HepG2 (cell line): ENCODE data around the gene MTHFD1L. TPM values are rescaled to one million over a fixed set of nuclear protein-coding genes. Genes with fewer than 3 reads are reported as not detected.

ENCODE experiments used
- ISL2 ChIP-seq: sonication (generic); formaldehyde crosslinking; IDR thresholded peaks from 2 replicates; pipeline ENCODE4 v1.5.0; 2020; ENCODE audit warnings: missing genetic modification reagents
- SSRP1 ChIP-seq: IDR thresholded peaks from 2 replicates; pipeline ENCODE4 v1.6.1; 2016; ENCODE audit warnings: control low read depth
- YY1 ChIP-seq: IDR thresholded peaks from 2 replicates; pipeline ENCODE4 v1.6.1; 2011; ENCODE audit warnings: low read length, low read depth, moderate library complexity, mild to moderate bottlenecking; ENCODE audit not compliant: insufficient read depth, insufficient replicate concordance
- ZNF850 ChIP-seq: sonication (generic); formaldehyde crosslinking; conservative IDR thresholded peaks from 2 replicates; pipeline ENCODE4 v1.9.0; 2021; ENCODE audit warnings: mild to moderate bottlenecking, missing genetic modification reagents
- polyA plus RNA-seq, 8 experiments: library from polyadenylated mRNA; depleted of rRNA in 3 of 8; stranded (reverse) in 7 of 8; unstranded in 1 of 8; fragments of >200 nt; fragmentation: Illumina TruSeq in 4 of 8; extraction: Trizol in 4 of 8; gene quantifications; 2 replicates each; pipeline versions ENCODE4 v1.2.1 to v1.2.3, GENCODE V29; 2011 to 2016; ENCODE audit warnings: low read depth in 4 of 8, missing spikeins in 1 of 8, mixed read lengths in 1 of 8; ENCODE audit not compliant: insufficient read depth in 1 of 8
- total RNA-seq, 5 experiments: library from RNA; depleted of rRNA; stranded (reverse); fragments of >200 nt; fragmentation: Illumina TruSeq; extraction: Trizol; gene quantifications; 2 replicates each; pipeline ENCODE4 v1.2.3, GENCODE V29; 2016; ENCODE audit warnings: low read depth in 1 of 5
- TF ChIP-seq, protein P1 (sequence below): sonication (generic); formaldehyde crosslinking; IDR thresholded peaks from 2 replicates; pipeline ENCODE4 v1.5.0; 2020; ENCODE audit warnings: missing genetic modification reagents
- TF ChIP-seq, protein P2 (sequence below): IDR thresholded peaks from 2 replicates; pipeline ENCODE4 v1.6.1; 2016; ENCODE audit warnings: low read depth, borderline replicate concordance
- TF ChIP-seq, protein P3 (sequence below): sonication (generic); formaldehyde crosslinking; IDR thresholded peaks from 2 replicates; pipeline ENCODE4 v1.4.0; 2020; ENCODE audit warnings: missing genetic modification reagents, borderline replicate concordance

Gene MTHFD1L
- total and polyA plus RNA-seq, 2 of the 13 experiments (the other 11 are each of a cell fraction or from before 2014, with no cell fraction given), result 24.0 to 39.6 TPM

DNA sequence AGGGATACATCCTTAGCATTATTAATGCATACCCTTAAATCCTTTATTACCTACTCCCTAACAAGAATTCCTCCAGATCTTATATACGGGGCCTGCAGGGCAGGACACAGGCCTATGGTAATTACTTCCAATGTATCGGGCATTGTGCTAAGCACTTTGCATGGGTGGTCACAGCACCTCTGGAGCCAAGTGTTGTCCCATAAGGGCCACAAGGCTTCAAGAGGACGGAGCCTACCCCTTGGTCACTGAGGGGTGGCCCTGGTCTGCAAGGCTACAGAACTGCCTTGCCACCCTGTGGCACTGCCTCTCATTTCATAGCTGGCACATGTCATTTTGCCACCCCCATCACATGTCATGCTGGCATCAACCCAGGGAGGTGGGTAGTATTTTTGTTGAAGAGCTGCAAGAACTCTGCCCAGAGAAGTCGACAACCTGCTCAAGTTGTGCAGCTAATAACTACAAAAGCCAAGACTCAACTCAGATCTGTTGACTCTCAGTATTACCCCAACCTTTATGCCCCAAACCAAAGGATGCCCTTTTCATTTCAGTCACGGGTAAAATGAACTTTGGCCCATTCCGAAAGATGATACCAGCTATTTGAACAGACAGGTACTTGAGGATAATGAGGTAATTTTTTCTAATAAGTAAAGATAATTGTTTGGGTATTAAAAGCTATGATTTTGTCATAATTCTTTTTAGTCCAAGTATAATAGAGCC lies 230.2 kb downstream of the MTHFD1L start (continued):
- TF ChIP-seq, protein P1, sequence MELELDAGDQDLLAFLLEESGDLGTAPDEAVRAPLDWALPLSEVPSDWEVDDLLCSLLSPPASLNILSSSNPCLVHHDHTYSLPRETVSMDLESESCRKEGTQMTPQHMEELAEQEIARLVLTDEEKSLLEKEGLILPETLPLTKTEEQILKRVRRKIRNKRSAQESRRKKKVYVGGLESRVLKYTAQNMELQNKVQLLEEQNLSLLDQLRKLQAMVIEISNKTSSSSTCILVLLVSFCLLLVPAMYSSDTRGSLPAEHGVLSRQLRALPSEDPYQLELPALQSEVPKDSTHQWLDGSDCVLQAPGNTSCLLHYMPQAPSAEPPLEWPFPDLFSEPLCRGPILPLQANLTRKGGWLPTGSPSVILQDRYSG (CRISPR knock-in tag), result no peak
- TF ChIP-seq, protein P2, sequence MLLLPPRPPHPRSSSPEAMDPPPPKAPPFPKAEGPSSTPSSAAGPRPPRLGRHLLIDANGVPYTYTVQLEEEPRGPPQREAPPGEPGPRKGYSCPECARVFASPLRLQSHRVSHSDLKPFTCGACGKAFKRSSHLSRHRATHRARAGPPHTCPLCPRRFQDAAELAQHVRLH (CRISPR knock-in tag), result no peak
- TF ChIP-seq ZNF850 (CRISPR knock-in tag) (no peak), ISL2 (CRISPR knock-in tag) (no peak), YY1 (no peak), SSRP1 (CRISPR knock-in tag) (no peak)
- TF ChIP-seq, protein P3, sequence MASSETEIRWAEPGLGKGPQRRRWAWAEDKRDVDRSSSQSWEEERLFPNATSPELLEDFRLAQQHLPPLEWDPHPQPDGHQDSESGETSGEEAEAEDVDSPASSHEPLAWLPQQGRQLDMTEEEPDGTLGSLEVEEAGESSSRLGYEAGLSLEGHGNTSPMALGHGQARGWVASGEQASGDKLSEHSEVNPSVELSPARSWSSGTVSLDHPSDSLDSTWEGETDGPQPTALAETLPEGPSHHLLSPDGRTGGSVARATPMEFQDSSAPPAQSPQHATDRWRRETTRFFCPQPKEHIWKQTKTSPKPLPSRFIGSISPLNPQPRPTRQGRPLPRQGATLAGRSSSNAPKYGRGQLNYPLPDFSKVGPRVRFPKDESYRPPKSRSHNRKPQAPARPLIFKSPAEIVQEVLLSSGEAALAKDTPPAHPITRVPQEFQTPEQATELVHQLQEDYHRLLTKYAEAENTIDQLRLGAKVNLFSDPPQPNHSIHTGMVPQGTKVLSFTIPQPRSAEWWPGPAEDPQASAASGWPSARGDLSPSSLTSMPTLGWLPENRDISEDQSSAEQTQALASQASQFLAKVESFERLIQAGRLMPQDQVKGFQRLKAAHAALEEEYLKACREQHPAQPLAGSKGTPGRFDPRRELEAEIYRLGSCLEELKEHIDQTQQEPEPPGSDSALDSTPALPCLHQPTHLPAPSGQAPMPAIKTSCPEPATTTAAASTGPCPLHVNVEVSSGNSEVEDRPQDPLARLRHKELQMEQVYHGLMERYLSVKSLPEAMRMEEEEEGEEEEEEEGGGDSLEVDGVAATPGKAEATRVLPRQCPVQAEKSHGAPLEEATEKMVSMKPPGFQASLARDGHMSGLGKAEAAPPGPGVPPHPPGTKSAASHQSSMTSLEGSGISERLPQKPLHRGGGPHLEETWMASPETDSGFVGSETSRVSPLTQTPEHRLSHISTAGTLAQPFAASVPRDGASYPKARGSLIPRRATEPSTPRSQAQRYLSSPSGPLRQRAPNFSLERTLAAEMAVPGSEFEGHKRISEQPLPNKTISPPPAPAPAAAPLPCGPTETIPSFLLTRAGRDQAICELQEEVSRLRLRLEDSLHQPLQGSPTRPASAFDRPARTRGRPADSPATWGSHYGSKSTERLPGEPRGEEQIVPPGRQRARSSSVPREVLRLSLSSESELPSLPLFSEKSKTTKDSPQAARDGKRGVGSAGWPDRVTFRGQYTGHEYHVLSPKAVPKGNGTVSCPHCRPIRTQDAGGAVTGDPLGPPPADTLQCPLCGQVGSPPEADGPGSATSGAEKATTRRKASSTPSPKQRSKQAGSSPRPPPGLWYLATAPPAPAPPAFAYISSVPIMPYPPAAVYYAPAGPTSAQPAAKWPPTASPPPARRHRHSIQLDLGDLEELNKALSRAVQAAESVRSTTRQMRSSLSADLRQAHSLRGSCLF, result no peak
